Smooth muscle cell of the brain vasculature (primary cell): ENCODE results near the gene IL2RG.

Experiments
- DNase-seq: peaks from one replicate; pipeline ENCODE4 v3.0.0-alpha.2; 2012; ENCODE audit warnings: low read depth, low spot score

Gene IL2RG

GRCh38 chrX:71068044-71068918, 43.1 kb downstream of the IL2RG start, which contains the start of gene SNX12:
SNX12 (minus strand) TSS chrX:71068334; CDS start chrX:71068306, 28 bp downstream.
- peak; percentile 76 for DNase-seq

- DNase-seq = no peak
Observed at GRCh38 chrX:71067712-71068043, 43.7 kb downstream of the IL2RG start.

- no peak for DNase-seq
Observed at GRCh38 chrX:71067089-71067488, 44.3 kb downstream of the IL2RG start.

- no peak for DNase-seq
Observed at GRCh38 chrX:71060127-71060526, 51.2 kb downstream of the IL2RG start.

GRCh38 chrX:71057848-71058530, 53.4 kb downstream of the IL2RG start:
- no peak for DNase-seq
